ENCODE measurements around the gene PLEKHF1.

- TF ChIP-seq, protein P1, sequence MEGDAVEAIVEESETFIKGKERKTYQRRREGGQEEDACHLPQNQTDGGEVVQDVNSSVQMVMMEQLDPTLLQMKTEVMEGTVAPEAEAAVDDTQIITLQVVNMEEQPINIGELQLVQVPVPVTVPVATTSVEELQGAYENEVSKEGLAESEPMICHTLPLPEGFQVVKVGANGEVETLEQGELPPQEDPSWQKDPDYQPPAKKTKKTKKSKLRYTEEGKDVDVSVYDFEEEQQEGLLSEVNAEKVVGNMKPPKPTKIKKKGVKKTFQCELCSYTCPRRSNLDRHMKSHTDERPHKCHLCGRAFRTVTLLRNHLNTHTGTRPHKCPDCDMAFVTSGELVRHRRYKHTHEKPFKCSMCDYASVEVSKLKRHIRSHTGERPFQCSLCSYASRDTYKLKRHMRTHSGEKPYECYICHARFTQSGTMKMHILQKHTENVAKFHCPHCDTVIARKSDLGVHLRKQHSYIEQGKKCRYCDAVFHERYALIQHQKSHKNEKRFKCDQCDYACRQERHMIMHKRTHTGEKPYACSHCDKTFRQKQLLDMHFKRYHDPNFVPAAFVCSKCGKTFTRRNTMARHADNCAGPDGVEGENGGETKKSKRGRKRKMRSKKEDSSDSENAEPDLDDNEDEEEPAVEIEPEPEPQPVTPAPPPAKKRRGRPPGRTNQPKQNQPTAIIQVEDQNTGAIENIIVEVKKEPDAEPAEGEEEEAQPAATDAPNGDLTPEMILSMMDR (IDR thresholded peaks at IDR 0.05; ENCODE audit: borderline replicate concordance, extremely low read depth, low read length, poor library complexity, severe bottlenecking), result no peak
- no peak for TF ChIP-seq EZH2 (IDR thresholded peaks at IDR 0.05; ENCODE audit: borderline replicate concordance, low read depth, low read length, severe bottlenecking)
These were observed 22.1 kb downstream of the PLEKHF1 start for GRCh38 chr19:29687244-29687896.

Data from DND-41 (cell line).